ENCODE results near the gene GRAMD1C. TPM values are rescaled to one million over a fixed set of nuclear protein-coding genes. Genes with fewer than 3 reads are reported as not detected.
"Not testable (repeated sequence)": the region's sequence is repeated elsewhere in the genome, so short reads cannot be mapped to it uniquely, and the experiment has no call there.

Gene GRAMD1C
- total RNA-seq, 1 experiment from 2014 or later: 1.0 TPM

- peak overlapping the region; percentile 54; the same call in 1 of the 2 replicates for H3K4me3 ChIP-seq (ENCODE audit: insufficient read depth, low read depth, low read length)
- H3K36me3 ChIP-seq (replicated peaks; ENCODE audit: control insufficient read depth, insufficient read depth, low read length): no peaks in the 10 kb centered on the region
- DNase-seq: no peak
- H3K27me3 ChIP-seq (ENCODE audit: control insufficient read depth, insufficient read depth, low read length): no peaks in the 10 kb centered on the region
These were observed 963 bp downstream of the GRAMD1C start for GRCh38 chr3:113839551-113839950.

- peak; percentile 33 for DNase-seq
- no peak overlapping the region for H3K4me3 ChIP-seq (ENCODE audit: insufficient read depth, low read depth, low read length)
- no peaks in the 10 kb centered on the region for H3K36me3 ChIP-seq (replicated peaks; ENCODE audit: control insufficient read depth, insufficient read depth, low read length)
- no peaks in the 10 kb centered on the region for H3K27me3 ChIP-seq (ENCODE audit: control insufficient read depth, insufficient read depth, low read length)
These were observed 6.1 kb downstream of the GRAMD1C start for GRCh38 chr3:113844622-113845222.

GRCh38 chr3:113847247-113847646, 8.7 kb downstream of the GRAMD1C start:
- H3K36me3 ChIP-seq (replicated peaks; ENCODE audit: control insufficient read depth, insufficient read depth, low read length): no peaks in the 10 kb centered on the region
- no peak for DNase-seq
- H3K4me3 ChIP-seq (ENCODE audit: insufficient read depth, low read depth, low read length): no peak overlapping the region
- no peaks in the 10 kb centered on the region for H3K27me3 ChIP-seq (ENCODE audit: control insufficient read depth, insufficient read depth, low read length)

- Histone ChIP-seq H3K36me3 (replicated peaks; ENCODE audit: control insufficient read depth, insufficient read depth, low read length) (no peaks in the 10 kb centered on the region), H3K4me3 (ENCODE audit: insufficient read depth, low read depth, low read length) (no peak overlapping the region), H3K27me3 (ENCODE audit: control insufficient read depth, insufficient read depth, low read length) (no peaks in the 10 kb centered on the region)
- no peak for DNase-seq
These were observed 9.3 kb downstream of the GRAMD1C start for GRCh38 chr3:113847664-113848461.

- H3K27me3 ChIP-seq (ENCODE audit: control insufficient read depth, insufficient read depth, low read length); H3K36me3 ChIP-seq (replicated peaks; ENCODE audit: control insufficient read depth, insufficient read depth, low read length); DNase-seq; H3K4me3 ChIP-seq (ENCODE audit: insufficient read depth, low read depth, low read length): not testable (repeated sequence)
These were observed 10.5 kb downstream of the GRAMD1C start for GRCh38 chr3:113849071-113849470.

- not testable (repeated sequence) for H3K4me3 ChIP-seq (ENCODE audit: insufficient read depth, low read depth, low read length)
These were observed 11.3 kb downstream of the GRAMD1C start for GRCh38 chr3:113849841-113850240.

GRCh38 chr3:113850391-113850790, 11.8 kb downstream of the GRAMD1C start:
- H3K36me3 ChIP-seq (replicated peaks; ENCODE audit: control insufficient read depth, insufficient read depth, low read length); H3K4me3 ChIP-seq (ENCODE audit: insufficient read depth, low read depth, low read length); H3K27me3 ChIP-seq (ENCODE audit: control insufficient read depth, insufficient read depth, low read length); DNase-seq: not testable (repeated sequence)

More at GRCh38 chr3:113849841-113850240, 11.3 kb downstream of the GRAMD1C start:
- not testable (repeated sequence) for H3K27me3 ChIP-seq (ENCODE audit: control insufficient read depth, insufficient read depth, low read length); DNase-seq; H3K36me3 ChIP-seq (replicated peaks; ENCODE audit: control insufficient read depth, insufficient read depth, low read length)

GRCh38 chr3:113852506-113852905, 13.9 kb downstream of the GRAMD1C start:
- Histone ChIP-seq H3K4me3 (ENCODE audit: insufficient read depth, low read depth, low read length) (no peak overlapping the region), H3K27me3 (ENCODE audit: control insufficient read depth, insufficient read depth, low read length) (no peaks in the 10 kb centered on the region)

GRCh38 chr3:113867506-113867905, 28.9 kb downstream of the GRAMD1C start:
- Histone ChIP-seq H3K4me3 (ENCODE audit: insufficient read depth, low read depth, low read length) (no peak overlapping the region), H3K27me3 (ENCODE audit: control insufficient read depth, insufficient read depth, low read length) (no peaks in the 10 kb centered on the region), H3K36me3 (replicated peaks; ENCODE audit: control insufficient read depth, insufficient read depth, low read length) (no peaks in the 10 kb centered on the region)
- no peak for DNase-seq

More at GRCh38 chr3:113852506-113852905, 13.9 kb downstream of the GRAMD1C start:
- H3K36me3 ChIP-seq (replicated peaks; ENCODE audit: control insufficient read depth, insufficient read depth, low read length): no peaks in the 10 kb centered on the region
- no peak for DNase-seq

GRCh38 chr3:113873293-113873692, 34.7 kb downstream of the GRAMD1C start:
- Histone ChIP-seq H3K36me3 (replicated peaks; ENCODE audit: control insufficient read depth, insufficient read depth, low read length) (no peaks in the 10 kb centered on the region), H3K4me3 (ENCODE audit: insufficient read depth, low read depth, low read length) (no peak overlapping the region), H3K27me3 (ENCODE audit: control insufficient read depth, insufficient read depth, low read length) (no peaks in the 10 kb centered on the region)
- no peak for DNase-seq

- DNase-seq: no peak
- Histone ChIP-seq H3K4me3 (ENCODE audit: insufficient read depth, low read depth, low read length) (no peak overlapping the region), H3K36me3 (replicated peaks; ENCODE audit: control insufficient read depth, insufficient read depth, low read length) (no peaks in the 10 kb centered on the region), H3K27me3 (ENCODE audit: control insufficient read depth, insufficient read depth, low read length) (no peaks in the 10 kb centered on the region)
These were observed 35.4 kb downstream of the GRAMD1C start for GRCh38 chr3:113873814-113874526.

- H3K36me3 ChIP-seq (replicated peaks; ENCODE audit: control insufficient read depth, insufficient read depth, low read length): no peaks in the 10 kb centered on the region
- H3K27me3 ChIP-seq (ENCODE audit: control insufficient read depth, insufficient read depth, low read length): no peaks in the 10 kb centered on the region
- H3K4me3 ChIP-seq (ENCODE audit: insufficient read depth, low read depth, low read length): no peak overlapping the region
- no peak for DNase-seq
These were observed 39.8 kb downstream of the GRAMD1C start for GRCh38 chr3:113878403-113878802.

- H3K36me3 ChIP-seq (replicated peaks; ENCODE audit: control insufficient read depth, insufficient read depth, low read length): no peaks in the 10 kb centered on the region
- H3K4me3 ChIP-seq (ENCODE audit: insufficient read depth, low read depth, low read length): no peak overlapping the region
- DNase-seq: peak; percentile 24
- no peaks in the 10 kb centered on the region for H3K27me3 ChIP-seq (ENCODE audit: control insufficient read depth, insufficient read depth, low read length)
These were observed 46.5 kb downstream of the GRAMD1C start for GRCh38 chr3:113885050-113885449.

- DNase-seq: peak; percentile 48
- H3K36me3 ChIP-seq (replicated peaks; ENCODE audit: control insufficient read depth, insufficient read depth, low read length): no peaks in the 10 kb centered on the region
- no peaks in the 10 kb centered on the region for H3K27me3 ChIP-seq (ENCODE audit: control insufficient read depth, insufficient read depth, low read length)
- H3K4me3 ChIP-seq (ENCODE audit: insufficient read depth, low read depth, low read length): no peak overlapping the region
These were observed 51.8 kb downstream of the GRAMD1C start for GRCh38 chr3:113890256-113890900.
